HepG2 (cell line): ENCODE measurements around the gene ZNF169. TPM values are rescaled to one million over a fixed set of nuclear protein-coding genes. Genes with fewer than 3 reads are reported as not detected.

Source experiments
- HOXA5 ChIP-seq: sonication (generic); formaldehyde crosslinking; IDR thresholded peaks from 2 replicates; pipeline ENCODE4 v1.4.0; 2020; ENCODE audit warnings: missing genetic modification reagents
- MED8 ChIP-seq: sonication (generic); formaldehyde crosslinking; IDR thresholded peaks from 2 replicates; pipeline ENCODE4 v1.8.1; 2023; ENCODE audit warnings: mild to moderate bottlenecking, missing genetic modification reagents; ENCODE audit not compliant: insufficient replicate concordance
- NCOA5 ChIP-seq: sonication (generic); formaldehyde crosslinking; IDR thresholded peaks from 2 replicates; pipeline ENCODE4 v1.4.0; 2020; ENCODE audit warnings: missing genetic modification reagents
- NFE2L2 ChIP-seq: fragments of 150-350 bp; IDR thresholded peaks from 2 replicates; pipeline ENCODE4 v1.6.1; 2014; ENCODE audit warnings: low read length
- PAF1 ChIP-seq: IDR thresholded peaks from 2 replicates; pipeline ENCODE4 v1.6.1; 2016; ENCODE audit warnings: missing genetic modification reagents, missing compliant biosample characterization
- PAWR ChIP-seq: sonication (generic); formaldehyde crosslinking; IDR thresholded peaks from 2 replicates; pipeline ENCODE4 v1.4.0; 2020; ENCODE audit warnings: missing genetic modification reagents, mild to moderate bottlenecking, borderline replicate concordance
- RFX5 ChIP-seq: IDR thresholded peaks from 2 replicates; pipeline ENCODE4 v1.6.1; 2011; ENCODE audit warnings: low read depth, low read length, improper control_type of control experiment
- SAFB2 ChIP-seq: sonication (generic); formaldehyde crosslinking; IDR thresholded peaks from 2 replicates; pipeline ENCODE4 v1.5.1; 2020; ENCODE audit warnings: missing genetic modification reagents, low read depth, mild to moderate bottlenecking, borderline replicate concordance
- SPEN ChIP-seq: sonication (generic); formaldehyde crosslinking; IDR thresholded peaks from 2 replicates; pipeline ENCODE4 v1.5.1; 2020; ENCODE audit warnings: low read depth, mild to moderate bottlenecking, missing genetic modification reagents
- YEATS4 ChIP-seq: sonication (generic); formaldehyde crosslinking; IDR thresholded peaks from 2 replicates; pipeline ENCODE4 v1.4.0; 2020; ENCODE audit warnings: missing genetic modification reagents, borderline replicate concordance
- ZNF124 ChIP-seq: sonication (generic); formaldehyde crosslinking; IDR thresholded peaks from 2 replicates; pipeline ENCODE4 v1.4.0; 2020; ENCODE audit warnings: missing genetic modification reagents
- ZNF33B ChIP-seq: sonication (generic); formaldehyde crosslinking; IDR thresholded peaks from 2 replicates; pipeline ENCODE4 v1.5.1; 2020; ENCODE audit warnings: mild to moderate bottlenecking, missing genetic modification reagents
- polyA plus RNA-seq, 8 experiments: library from polyadenylated mRNA; depleted of rRNA in 3 of 8; stranded (reverse) in 7 of 8; unstranded in 1 of 8; fragments of >200 nt; fragmentation: Illumina TruSeq in 4 of 8; extraction: Trizol in 4 of 8; gene quantifications; 2 replicates each; pipeline versions ENCODE4 v1.2.1 to v1.2.3, GENCODE V29; 2011 to 2016; ENCODE audit warnings: low read depth in 4 of 8, missing spikeins in 1 of 8, mixed read lengths in 1 of 8; ENCODE audit not compliant: insufficient read depth in 1 of 8
- total RNA-seq, 5 experiments: library from RNA; depleted of rRNA; stranded (reverse); fragments of >200 nt; fragmentation: Illumina TruSeq; extraction: Trizol; gene quantifications; 2 replicates each; pipeline ENCODE4 v1.2.3, GENCODE V29; 2016; ENCODE audit warnings: low read depth in 1 of 5
- TF ChIP-seq, protein P1 (sequence below): sonication (generic); formaldehyde crosslinking; IDR thresholded peaks from 2 replicates; pipeline ENCODE4 v1.8.0; 2022; ENCODE audit warnings: missing genetic modification reagents, low read depth, mild to moderate bottlenecking, borderline replicate concordance
- TF ChIP-seq, protein P2 (sequence below): sonication (generic); formaldehyde crosslinking; IDR thresholded peaks from 2 replicates; pipeline ENCODE4 v1.5.0; 2020; ENCODE audit warnings: missing genetic modification reagents, mild to moderate bottlenecking, borderline replicate concordance
- TF ChIP-seq, protein P3 (sequence below): sonication (generic); formaldehyde crosslinking; IDR thresholded peaks from 2 replicates; pipeline ENCODE4 v1.8.0; 2022; ENCODE audit warnings: mild to moderate bottlenecking, missing genetic modification reagents, borderline replicate concordance
- TF ChIP-seq, protein P4 (sequence below): sonication (generic); formaldehyde crosslinking; IDR thresholded peaks from 2 replicates; pipeline ENCODE4 v1.4.0; 2020; ENCODE audit warnings: low read depth, missing genetic modification reagents
- TF ChIP-seq, protein P5 (sequence below): sonication (generic); formaldehyde crosslinking; IDR thresholded peaks from 2 replicates; pipeline ENCODE4 v1.9.0; 2022; ENCODE audit warnings: missing genetic modification reagents, mild to moderate bottlenecking, borderline replicate concordance
- TF ChIP-seq, protein P6 (sequence below): sonication (generic); formaldehyde crosslinking; IDR thresholded peaks from 2 replicates; pipeline ENCODE4 v1.5.0; 2020; ENCODE audit warnings: missing genetic modification reagents
- TF ChIP-seq, protein P7 (sequence below): IDR thresholded peaks from 2 replicates; pipeline ENCODE4 v1.6.1; 2016; ENCODE audit warnings: missing genetic modification reagents, missing compliant biosample characterization

Gene ZNF169
- total and polyA plus RNA-seq, 2 of the 13 experiments (the other 11 are each of a cell fraction or from before 2014, with no cell fraction given), result 2.1 to 6.3 TPM

DNA sequence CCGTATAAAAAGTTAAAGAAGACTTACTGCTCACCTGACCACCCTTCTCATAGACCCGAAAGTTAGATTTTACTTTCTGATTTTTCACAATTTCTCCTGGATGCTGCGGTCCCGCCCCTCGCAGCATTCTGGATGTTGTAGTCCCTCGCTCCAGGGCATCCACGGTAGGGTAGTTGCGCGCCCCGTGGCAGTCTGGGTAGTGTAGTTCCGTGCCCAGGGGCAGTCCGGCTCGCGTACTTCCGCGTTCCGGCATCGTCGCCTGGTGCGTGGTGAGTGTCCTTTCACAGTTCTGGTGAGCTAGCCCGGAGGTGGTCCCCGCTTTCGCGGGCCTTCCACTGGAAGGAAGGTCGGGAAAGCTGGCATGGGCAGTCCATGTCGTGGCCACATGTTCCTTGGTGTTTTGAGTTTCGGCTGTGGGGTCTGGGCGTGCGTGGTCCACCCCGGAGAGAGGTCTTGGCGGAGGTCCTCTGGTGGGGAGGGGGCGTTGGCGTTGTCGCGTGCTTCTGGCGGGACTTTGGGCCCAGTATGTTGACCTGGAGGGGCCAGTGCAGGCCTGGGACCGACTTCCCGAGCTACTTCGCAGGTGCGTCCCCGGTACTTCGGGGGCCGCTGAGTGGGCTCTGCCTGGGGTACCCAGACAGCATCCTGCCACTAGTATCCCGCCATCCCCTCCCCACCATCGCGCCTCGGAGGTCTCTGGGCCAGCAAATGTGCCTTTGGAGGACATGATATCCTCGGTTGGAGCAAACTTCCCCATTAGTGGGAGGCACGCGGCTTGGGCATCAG is at the start of gene ZNF169 (continued):
- TF ChIP-seq PAF1 (CRISPR knock-in tag) (no peak), RFX5 (no peak), SAFB2 (0 out of 2 replicates have a peak, but pooled peaks have one; percentile 77), MED8 (CRISPR knock-in tag) (no peak), NFE2L2 (no peak), ZNF124 (CRISPR knock-in tag) (0 out of 2 replicates have a peak, but pooled peaks have one; percentile 20), SPEN (CRISPR knock-in tag) (peak; percentile 40; the same call in 1 of the 2 replicates), YEATS4 (CRISPR knock-in tag) (peak; percentile 56; the same call in 1 of the 2 replicates), PAWR (CRISPR knock-in tag) (no peak), HOXA5 (CRISPR knock-in tag) (no peak), NCOA5 (no peak), ZNF33B (CRISPR knock-in tag) (0 out of 2 replicates have a peak, but pooled peaks have one; percentile 64)
- TF ChIP-seq, protein P1, sequence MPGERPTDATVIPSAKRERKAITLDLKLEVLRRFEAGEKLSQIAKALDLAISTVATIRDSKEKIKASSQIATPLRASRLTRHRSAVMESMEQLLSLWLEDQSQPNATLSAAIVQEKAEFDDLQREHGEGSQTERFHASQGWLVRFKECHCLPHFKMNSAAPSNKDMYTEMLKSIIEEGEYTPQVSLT (CRISPR knock-in tag), result no peak
- TF ChIP-seq, protein P2, sequence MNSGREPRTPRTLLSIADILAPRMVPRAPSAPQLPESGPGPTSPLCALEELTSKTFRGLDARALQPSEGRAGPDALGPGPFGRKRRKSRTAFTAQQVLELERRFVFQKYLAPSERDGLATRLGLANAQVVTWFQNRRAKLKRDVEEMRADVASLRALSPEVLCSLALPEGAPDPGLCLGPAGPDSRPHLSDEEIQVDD (CRISPR knock-in tag), result no peak; the same call in 1 of the 2 replicates
- TF ChIP-seq, protein P3, sequence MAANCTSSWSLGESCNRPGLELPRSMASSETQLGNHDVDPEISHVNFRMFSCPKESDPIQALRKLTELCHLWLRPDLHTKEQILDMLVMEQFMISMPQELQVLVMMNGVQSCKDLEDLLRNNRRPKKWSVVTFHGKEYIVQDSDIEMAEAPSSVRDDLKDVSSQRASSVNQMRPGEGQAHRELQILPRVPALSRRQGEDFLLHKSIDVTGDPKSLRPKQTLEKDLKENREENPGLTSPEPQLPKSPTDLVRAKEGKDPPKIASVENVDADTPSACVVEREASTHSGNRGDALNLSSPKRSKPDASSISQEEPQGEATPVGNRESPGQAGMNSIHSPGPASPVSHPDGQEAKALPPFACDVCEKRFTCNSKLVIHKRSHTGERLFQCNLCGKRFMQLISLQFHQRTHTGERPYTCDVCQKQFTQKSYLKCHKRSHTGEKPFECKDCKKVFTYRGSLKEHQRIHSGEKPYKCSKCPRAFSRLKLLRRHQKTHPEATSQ (CRISPR knock-in tag), result no peak
- TF ChIP-seq, protein P4, sequence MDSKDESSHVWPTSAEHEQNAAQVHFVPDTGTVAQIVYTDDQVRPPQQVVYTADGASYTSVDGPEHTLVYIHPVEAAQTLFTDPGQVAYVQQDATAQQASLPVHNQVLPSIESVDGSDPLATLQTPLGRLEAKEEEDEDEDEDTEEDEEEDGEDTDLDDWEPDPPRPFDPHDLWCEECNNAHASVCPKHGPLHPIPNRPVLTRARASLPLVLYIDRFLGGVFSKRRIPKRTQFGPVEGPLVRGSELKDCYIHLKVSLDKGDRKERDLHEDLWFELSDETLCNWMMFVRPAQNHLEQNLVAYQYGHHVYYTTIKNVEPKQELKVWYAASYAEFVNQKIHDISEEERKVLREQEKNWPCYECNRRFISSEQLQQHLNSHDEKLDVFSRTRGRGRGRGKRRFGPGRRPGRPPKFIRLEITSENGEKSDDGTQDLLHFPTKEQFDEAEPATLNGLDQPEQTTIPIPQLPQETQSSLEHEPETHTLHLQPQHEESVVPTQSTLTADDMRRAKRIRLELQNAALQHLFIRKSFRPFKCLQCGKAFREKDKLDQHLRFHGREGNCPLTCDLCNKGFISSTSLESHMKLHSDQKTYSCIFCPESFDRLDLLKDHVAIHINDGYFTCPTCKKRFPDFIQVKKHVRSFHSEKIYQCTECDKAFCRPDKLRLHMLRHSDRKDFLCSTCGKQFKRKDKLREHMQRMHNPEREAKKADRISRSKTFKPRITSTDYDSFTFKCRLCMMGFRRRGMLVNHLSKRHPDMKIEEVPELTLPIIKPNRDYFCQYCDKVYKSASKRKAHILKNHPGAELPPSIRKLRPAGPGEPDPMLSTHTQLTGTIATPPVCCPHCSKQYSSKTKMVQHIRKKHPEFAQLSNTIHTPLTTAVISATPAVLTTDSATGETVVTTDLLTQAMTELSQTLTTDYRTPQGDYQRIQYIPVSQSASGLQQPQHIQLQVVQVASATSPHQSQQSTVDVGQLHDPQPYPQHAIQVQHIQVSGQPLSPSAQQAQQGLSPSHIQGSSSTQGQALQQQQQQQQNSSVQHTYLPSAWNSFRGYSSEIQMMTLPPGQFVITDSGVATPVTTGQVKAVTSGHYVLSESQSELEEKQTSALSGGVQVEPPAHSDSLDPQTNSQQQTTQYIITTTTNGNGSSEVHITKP (CRISPR knock-in tag), result peak; percentile 80
- TF ChIP-seq, protein P5, sequence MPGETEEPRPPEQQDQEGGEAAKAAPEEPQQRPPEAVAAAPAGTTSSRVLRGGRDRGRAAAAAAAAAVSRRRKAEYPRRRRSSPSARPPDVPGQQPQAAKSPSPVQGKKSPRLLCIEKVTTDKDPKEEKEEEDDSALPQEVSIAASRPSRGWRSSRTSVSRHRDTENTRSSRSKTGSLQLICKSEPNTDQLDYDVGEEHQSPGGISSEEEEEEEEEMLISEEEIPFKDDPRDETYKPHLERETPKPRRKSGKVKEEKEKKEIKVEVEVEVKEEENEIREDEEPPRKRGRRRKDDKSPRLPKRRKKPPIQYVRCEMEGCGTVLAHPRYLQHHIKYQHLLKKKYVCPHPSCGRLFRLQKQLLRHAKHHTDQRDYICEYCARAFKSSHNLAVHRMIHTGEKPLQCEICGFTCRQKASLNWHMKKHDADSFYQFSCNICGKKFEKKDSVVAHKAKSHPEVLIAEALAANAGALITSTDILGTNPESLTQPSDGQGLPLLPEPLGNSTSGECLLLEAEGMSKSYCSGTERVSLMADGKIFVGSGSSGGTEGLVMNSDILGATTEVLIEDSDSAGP (CRISPR knock-in tag), result no peak; the same call in 1 of the 2 replicates
- TF ChIP-seq, protein P6, sequence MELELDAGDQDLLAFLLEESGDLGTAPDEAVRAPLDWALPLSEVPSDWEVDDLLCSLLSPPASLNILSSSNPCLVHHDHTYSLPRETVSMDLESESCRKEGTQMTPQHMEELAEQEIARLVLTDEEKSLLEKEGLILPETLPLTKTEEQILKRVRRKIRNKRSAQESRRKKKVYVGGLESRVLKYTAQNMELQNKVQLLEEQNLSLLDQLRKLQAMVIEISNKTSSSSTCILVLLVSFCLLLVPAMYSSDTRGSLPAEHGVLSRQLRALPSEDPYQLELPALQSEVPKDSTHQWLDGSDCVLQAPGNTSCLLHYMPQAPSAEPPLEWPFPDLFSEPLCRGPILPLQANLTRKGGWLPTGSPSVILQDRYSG (CRISPR knock-in tag), result no peak
- TF ChIP-seq, protein P7, sequence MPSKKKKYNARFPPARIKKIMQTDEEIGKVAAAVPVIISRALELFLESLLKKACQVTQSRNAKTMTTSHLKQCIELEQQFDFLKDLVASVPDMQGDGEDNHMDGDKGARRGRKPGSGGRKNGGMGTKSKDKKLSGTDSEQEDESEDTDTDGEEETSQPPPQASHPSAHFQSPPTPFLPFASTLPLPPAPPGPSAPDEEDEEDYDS, result peak; percentile 70; the same call in 1 of the 2 replicates
